Epithelial cell of esophagus (primary cell): ENCODE results near the gene SLC8A1.

ENCODE experiments used
- DNase-seq: peaks from one replicate; pipeline ENCODE4 v3.0.0; 2010; ENCODE audit warnings: low read depth
- H3K4me3 ChIP-seq: 2 replicates; pipeline ENCODE4 v1.5.1; 2011; ENCODE audit warnings: mild to moderate bottlenecking, low read length, control low read depth
- TF ChIP-seq, protein P1 (sequence below): IDR thresholded peaks from 2 replicates; pipeline ENCODE4 v1.5.1; 2011; ENCODE audit warnings: low read depth, mild to moderate bottlenecking, low read length, control low read depth, inconsistent platforms; ENCODE audit not compliant: insufficient read depth; ENCODE audit errors: missing control alignments

SLC8A1 gene

DNA sequence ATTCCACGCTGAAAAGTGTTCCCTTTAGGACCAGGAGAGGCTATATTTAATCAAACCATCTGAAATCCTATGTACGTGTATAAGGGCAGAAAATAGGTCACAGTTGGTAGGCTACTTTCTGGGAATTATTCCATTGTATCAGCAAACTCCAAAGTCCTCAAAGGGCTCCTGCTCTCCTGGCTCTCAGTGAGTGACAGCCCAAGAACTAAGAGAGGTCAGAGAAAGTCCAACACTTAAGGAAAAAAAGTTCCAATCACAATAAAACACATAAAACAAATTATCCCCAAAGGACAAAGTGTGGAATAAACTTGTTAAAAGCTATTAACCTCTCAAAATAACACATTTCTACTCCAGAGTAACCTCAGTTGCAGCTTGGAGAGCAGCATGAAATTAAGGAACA, 183.3 kb downstream of the SLC8A1 start:
- H3K4me3 ChIP-seq, result no peak overlapping the region
- DNase-seq, result no peak
- TF ChIP-seq, protein P1, sequence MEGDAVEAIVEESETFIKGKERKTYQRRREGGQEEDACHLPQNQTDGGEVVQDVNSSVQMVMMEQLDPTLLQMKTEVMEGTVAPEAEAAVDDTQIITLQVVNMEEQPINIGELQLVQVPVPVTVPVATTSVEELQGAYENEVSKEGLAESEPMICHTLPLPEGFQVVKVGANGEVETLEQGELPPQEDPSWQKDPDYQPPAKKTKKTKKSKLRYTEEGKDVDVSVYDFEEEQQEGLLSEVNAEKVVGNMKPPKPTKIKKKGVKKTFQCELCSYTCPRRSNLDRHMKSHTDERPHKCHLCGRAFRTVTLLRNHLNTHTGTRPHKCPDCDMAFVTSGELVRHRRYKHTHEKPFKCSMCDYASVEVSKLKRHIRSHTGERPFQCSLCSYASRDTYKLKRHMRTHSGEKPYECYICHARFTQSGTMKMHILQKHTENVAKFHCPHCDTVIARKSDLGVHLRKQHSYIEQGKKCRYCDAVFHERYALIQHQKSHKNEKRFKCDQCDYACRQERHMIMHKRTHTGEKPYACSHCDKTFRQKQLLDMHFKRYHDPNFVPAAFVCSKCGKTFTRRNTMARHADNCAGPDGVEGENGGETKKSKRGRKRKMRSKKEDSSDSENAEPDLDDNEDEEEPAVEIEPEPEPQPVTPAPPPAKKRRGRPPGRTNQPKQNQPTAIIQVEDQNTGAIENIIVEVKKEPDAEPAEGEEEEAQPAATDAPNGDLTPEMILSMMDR, result no peak

DNA sequence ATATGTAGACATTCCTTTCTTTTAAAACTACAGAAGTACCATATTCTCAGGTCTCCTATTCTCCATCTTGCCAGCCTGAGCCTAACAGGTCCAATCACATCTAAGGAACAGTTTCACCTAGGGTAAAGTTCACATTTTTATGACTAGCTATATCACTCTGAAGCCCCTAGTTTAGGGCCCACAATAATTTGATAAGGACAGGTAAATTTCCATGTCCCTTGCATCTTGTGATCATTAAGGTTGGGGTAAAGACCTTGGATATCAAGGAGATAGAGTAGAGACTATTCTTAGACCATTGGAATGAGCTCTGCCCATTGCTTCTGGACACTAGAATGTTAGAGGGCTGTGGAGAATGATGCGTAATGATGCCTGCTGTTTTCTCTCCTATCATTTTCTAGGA, 185.7 kb downstream of the SLC8A1 start:
- TF ChIP-seq, protein P1, result no peak
- no peak for DNase-seq
- no peak overlapping the region for H3K4me3 ChIP-seq

DNA sequence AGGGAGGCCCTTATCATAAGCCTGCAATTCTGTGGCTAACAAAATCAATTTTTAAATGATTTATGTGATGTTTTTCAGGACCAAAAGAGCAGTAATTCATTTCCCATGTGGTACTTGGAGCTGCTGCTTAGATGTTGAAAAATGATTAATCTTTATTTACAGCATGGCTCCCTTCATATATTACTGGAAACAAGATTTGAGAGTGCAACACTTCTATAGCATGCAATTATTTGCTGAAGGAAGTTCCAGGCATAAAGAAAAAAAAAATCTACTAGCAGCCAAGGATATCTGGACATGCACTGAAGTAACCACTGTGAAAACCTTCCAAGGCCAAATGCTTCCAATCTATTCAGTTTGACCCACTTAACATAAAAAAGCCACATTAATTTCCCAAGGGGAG, 186.3 kb downstream of the SLC8A1 start:
- no peak overlapping the region for H3K4me3 ChIP-seq
- DNase-seq, result no peak

DNA sequence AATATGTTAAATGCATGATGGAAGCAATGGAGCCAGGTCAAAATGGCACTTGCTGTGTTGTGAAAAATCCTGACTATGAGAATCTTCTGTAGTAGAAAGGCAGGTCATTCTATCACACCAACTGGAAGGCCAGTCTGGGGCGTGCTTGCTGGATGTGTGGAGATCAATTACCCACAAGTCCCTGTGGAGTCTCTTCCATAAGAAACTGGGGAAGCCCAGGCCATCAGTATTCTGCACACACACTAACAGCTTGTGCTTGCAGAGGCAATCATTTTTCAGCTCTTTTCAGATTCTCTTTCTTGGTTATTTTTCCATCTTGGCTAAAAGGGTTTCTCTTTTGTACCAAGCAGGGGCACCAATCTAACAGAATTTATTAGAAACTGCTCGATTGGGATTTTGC, 190.8 kb downstream of the SLC8A1 start:
- DNase-seq, result no peak
- H3K4me3 ChIP-seq, result no peak overlapping the region
- TF ChIP-seq, protein P1, result no peak

More for the DNA sequence above, 186.3 kb downstream of the SLC8A1 start:
- TF ChIP-seq, protein P1, result no peak

DNA sequence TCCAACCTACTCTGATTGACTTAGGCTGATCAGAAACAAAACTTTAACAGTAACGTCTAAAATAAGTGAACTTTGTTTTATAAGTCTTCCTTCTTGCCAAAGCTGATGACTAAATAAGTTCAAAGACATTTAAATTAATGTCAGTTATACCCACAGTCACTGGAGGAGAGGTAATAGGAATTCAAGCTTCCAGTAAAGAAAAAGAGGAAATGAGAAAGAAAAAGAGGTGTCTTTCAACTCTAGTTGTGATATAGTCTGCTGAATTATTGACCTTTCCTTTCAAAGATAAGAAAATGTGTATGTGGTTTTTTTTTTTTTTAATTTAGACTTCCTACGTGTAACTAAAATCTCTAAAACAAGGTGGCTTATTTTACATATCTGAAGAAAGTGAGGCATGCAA, 191.5 kb downstream of the SLC8A1 start:
- DNase-seq, result no peak
- TF ChIP-seq, protein P1, result no peak
- no peak overlapping the region for H3K4me3 ChIP-seq

DNA sequence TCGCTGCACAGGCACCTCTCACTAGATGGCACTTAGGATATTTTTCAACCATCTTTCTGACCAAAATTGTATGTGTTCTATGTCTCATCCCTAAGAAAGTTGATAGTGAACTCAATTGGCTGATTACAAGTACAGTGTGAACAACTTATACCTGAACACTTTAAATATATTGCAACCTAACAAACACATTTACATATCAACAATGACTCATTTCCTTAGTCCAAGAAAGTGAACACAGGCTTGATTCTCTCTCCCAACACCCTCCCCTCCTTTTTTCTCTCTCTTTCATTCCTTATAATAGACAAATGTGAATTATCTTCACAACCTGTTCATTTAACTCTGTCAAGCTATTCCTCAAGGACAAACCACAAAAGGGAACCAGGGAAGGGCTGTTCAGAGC, 192.0 kb downstream of the SLC8A1 start:
- H3K4me3 ChIP-seq, result no peak overlapping the region
- TF ChIP-seq, protein P1, result no peak
- peak; percentile 12 for DNase-seq

DNA sequence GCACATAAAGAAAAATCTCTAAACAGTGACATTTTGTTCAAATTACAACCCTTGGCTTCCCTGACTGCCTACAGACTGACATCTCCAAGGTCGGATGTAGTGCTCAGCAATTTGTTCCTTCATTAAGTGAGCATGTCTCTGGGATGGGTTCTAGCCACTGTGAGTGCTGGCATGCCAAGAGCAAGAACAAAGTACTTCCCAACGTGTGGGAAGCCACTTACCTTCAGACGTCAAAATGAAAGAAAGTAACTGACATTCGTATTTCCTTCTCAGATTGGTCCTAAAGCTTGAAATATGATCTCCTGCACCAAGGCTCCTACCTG, 193.8 kb downstream of the SLC8A1 start:
- no peak for DNase-seq
- TF ChIP-seq, protein P1, result no peak
- no peak overlapping the region for H3K4me3 ChIP-seq
